Measurements from ENCODE around the gene POU5F2.

The POU5F2 gene

GRCh38 chr5:93717162-93717561 lies 24.2 kb downstream of the POU5F2 start:
- no peak for DNase-seq (ENCODE audit: extremely low read depth in 1 of 2, low read depth in 1 of 2)

- no peak for DNase-seq (ENCODE audit: extremely low read depth in 1 of 2, low read depth in 1 of 2)
Observed at GRCh38 chr5:93716453-93716852, 24.9 kb downstream of the POU5F2 start.

GRCh38 chr5:93715761-93716160 lies 25.6 kb downstream of the POU5F2 start:
- no peak for DNase-seq (ENCODE audit: extremely low read depth in 1 of 2, low read depth in 1 of 2)

GRCh38 chr5:93715327-93715726 lies 26.1 kb downstream of the POU5F2 start:
- DNase-seq (ENCODE audit: extremely low read depth in 1 of 2, low read depth in 1 of 2), result no peak

GRCh38 chr5:93708442-93708841 lies 33.0 kb downstream of the POU5F2 start:
- DNase-seq (ENCODE audit: extremely low read depth in 1 of 2, low read depth in 1 of 2), result no peak

- no peak for DNase-seq (ENCODE audit: extremely low read depth in 1 of 2, low read depth in 1 of 2)
Observed at GRCh38 chr5:93705896-93706295, 35.5 kb downstream of the POU5F2 start.

- DNase-seq (ENCODE audit: extremely low read depth in 1 of 2, low read depth in 1 of 2), result no peak
Observed at GRCh38 chr5:93704996-93705395, 36.4 kb downstream of the POU5F2 start.

- no peak for DNase-seq (ENCODE audit: extremely low read depth in 1 of 2, low read depth in 1 of 2)
Observed at GRCh38 chr5:93691997-93692396, 49.4 kb downstream of the POU5F2 start.

Data from stimulated activated CD8-positive, alpha-beta memory T cell treated with anti-CD3 and anti-CD28 coated beads, Interleukin-7, amount 100 ng/mL, for 48 hours (primary cell).